Neural crest cell (in vitro differentiated cells): Measurements from ENCODE around the gene ZNF791. TPM values are rescaled to one million over a fixed set of nuclear protein-coding genes. Genes with fewer than 3 reads are reported as not detected.

ENCODE experiments used
- DNase-seq: peaks from one replicate; pipeline ENCODE4 v3.0.0; 2021; ENCODE audit warnings: low read depth, mixed read lengths, low spot score
- H3K27ac Mint-ChIP-seq: one replicate; pipeline ENCODE4 v1.8.0; 2021; ENCODE audit warnings: mild to moderate bottlenecking, mixed read lengths; ENCODE audit not compliant: unreplicated experiment
- H3K27me3 Mint-ChIP-seq: 2 replicates; pipeline ENCODE4 v1.8.0; 2021; ENCODE audit warnings: low read depth, mild to moderate bottlenecking, mixed read lengths
- H3K36me3 Mint-ChIP-seq: 2 replicates; pipeline ENCODE4 v1.8.0; 2021; ENCODE audit warnings: low read depth, mild to moderate bottlenecking, mixed read lengths
- H3K4me1 Mint-ChIP-seq: 2 replicates; pipeline ENCODE4 v1.8.0; 2021; ENCODE audit warnings: mixed read lengths
- H3K4me3 Mint-ChIP-seq: one replicate; pipeline ENCODE4 v1.8.0; 2021; ENCODE audit warnings: mild to moderate bottlenecking, mixed read lengths
- H3K9me3 Mint-ChIP-seq: 2 replicates; pipeline ENCODE4 v1.8.0; 2021; ENCODE audit warnings: mixed read lengths
- total RNA-seq: library from RNA; stranded (reverse); gene quantifications from 2 replicates; pipeline ENCODE4 v1.2.1, GENCODE V29; 2021
- TF ChIP-seq, protein P1 (sequence below): fragments of 200-600 bp; sonication (generic); conservative IDR thresholded peaks from 2 replicates; pipeline ENCODE4 v1.5.0; 2021; ENCODE audit warnings: antibody characterized with exemption, mild to moderate bottlenecking

The ZNF791 gene
- total RNA-seq, 1 donor from 2014 or later = 22.4 TPM

GRCh38 chr19:12623361-12624031 lies 12.8 kb downstream of the ZNF791 start:
- H3K9me3 Mint-ChIP-seq = peaks cover 8% of the 10 kb centered on the region
- peaks cover 42% of the 10 kb centered on the region for H3K36me3 Mint-ChIP-seq
- H3K27ac Mint-ChIP-seq = no peak overlapping the region
- no peak for DNase-seq
- no peaks in the 10 kb centered on the region for H3K27me3 Mint-ChIP-seq
- H3K4me1 Mint-ChIP-seq = no peaks in the 10 kb centered on the region
- H3K4me3 Mint-ChIP-seq = no peak overlapping the region
- TF ChIP-seq, protein P1, sequence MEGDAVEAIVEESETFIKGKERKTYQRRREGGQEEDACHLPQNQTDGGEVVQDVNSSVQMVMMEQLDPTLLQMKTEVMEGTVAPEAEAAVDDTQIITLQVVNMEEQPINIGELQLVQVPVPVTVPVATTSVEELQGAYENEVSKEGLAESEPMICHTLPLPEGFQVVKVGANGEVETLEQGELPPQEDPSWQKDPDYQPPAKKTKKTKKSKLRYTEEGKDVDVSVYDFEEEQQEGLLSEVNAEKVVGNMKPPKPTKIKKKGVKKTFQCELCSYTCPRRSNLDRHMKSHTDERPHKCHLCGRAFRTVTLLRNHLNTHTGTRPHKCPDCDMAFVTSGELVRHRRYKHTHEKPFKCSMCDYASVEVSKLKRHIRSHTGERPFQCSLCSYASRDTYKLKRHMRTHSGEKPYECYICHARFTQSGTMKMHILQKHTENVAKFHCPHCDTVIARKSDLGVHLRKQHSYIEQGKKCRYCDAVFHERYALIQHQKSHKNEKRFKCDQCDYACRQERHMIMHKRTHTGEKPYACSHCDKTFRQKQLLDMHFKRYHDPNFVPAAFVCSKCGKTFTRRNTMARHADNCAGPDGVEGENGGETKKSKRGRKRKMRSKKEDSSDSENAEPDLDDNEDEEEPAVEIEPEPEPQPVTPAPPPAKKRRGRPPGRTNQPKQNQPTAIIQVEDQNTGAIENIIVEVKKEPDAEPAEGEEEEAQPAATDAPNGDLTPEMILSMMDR = no peak

- TF ChIP-seq, protein P1 = no peak
- Mint-ChIP-seq H3K27ac (no peak overlapping the region), H3K4me3 (no peak overlapping the region), H3K27me3 (no peaks in the 10 kb centered on the region), H3K4me1 (no peaks in the 10 kb centered on the region), H3K36me3 (peaks cover 55% of the 10 kb centered on the region), H3K9me3 (peaks cover 13% of the 10 kb centered on the region)
- DNase-seq = no peak
Observed at GRCh38 chr19:12626958-12627357, 16.2 kb downstream of the ZNF791 start.

- Mint-ChIP-seq H3K27ac (no peak overlapping the region), H3K9me3 (peaks cover 13% of the 10 kb centered on the region), H3K4me1 (no peaks in the 10 kb centered on the region), H3K4me3 (no peak overlapping the region), H3K27me3 (no peaks in the 10 kb centered on the region), H3K36me3 (peaks cover 56% of the 10 kb centered on the region)
- TF ChIP-seq, protein P1 = no peak
- no peak for DNase-seq
Observed at GRCh38 chr19:12628040-12629022, 17.6 kb downstream of the ZNF791 start.

GRCh38 chr19:12629215-12629614 lies 18.5 kb downstream of the ZNF791 start:
- H3K9me3 Mint-ChIP-seq = peaks cover 13% of the 10 kb centered on the region
- DNase-seq = no peak
- H3K4me1 Mint-ChIP-seq = no peaks in the 10 kb centered on the region
- TF ChIP-seq, protein P1 = no peak
- H3K27me3 Mint-ChIP-seq = no peaks in the 10 kb centered on the region
- H3K36me3 Mint-ChIP-seq = peaks cover 54% of the 10 kb centered on the region
- no peak overlapping the region for H3K4me3 Mint-ChIP-seq
- no peak overlapping the region for H3K27ac Mint-ChIP-seq

DNA sequence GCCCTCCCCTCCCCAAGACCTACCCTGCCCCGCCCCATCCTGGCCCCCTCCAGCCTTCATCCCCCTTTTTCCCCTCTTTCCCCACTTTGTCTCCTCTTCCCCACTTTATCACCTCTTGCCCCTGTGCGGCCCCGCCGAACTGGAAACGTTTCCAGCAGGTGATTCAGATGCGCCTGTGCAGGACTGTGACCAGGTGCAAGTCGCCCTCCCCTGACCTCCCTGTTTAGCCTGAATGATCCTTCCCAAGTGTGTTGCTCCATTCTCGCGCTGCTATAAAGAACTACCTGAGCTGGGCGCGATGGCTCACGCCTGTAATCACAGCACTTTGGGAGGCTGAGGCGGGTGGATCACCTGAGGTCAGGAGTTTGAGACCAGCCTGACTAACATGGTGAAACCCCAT lies 25.9 kb downstream of the ZNF791 start:
- Mint-ChIP-seq H3K36me3 (peaks cover 14% of the 10 kb centered on the region), H3K27ac (no peak overlapping the region), H3K9me3 (peaks cover 3% of the 10 kb centered on the region), H3K27me3 (peaks cover 4% of the 10 kb centered on the region), H3K4me1 (peaks cover 6% of the 10 kb centered on the region), H3K4me3 (no peak overlapping the region)
- no peak for DNase-seq
- TF ChIP-seq, protein P1 = no peak
